HepG2 (cell line): ENCODE data around the gene SURF2. TPM values are rescaled to one million over a fixed set of nuclear protein-coding genes. Genes with fewer than 3 reads are reported as not detected.

Source experiments
- ARNT2 ChIP-seq: sonication (generic); formaldehyde crosslinking; IDR thresholded peaks from 2 replicates; pipeline ENCODE4 v1.8.0; 2022; ENCODE audit warnings: mild to moderate bottlenecking, low read depth, missing genetic modification reagents, moderate library complexity
- CHCHD3 ChIP-seq: sonication (generic); formaldehyde crosslinking; IDR thresholded peaks from 2 replicates; pipeline ENCODE4 v1.8.0; 2022; ENCODE audit warnings: mild to moderate bottlenecking, missing genetic modification reagents, moderate library complexity
- FLYWCH1 ChIP-seq: sonication (generic); formaldehyde crosslinking; IDR thresholded peaks from 2 replicates; pipeline ENCODE4 v1.8.1; 2023; ENCODE audit warnings: mild to moderate bottlenecking, missing genetic modification reagents
- HDAC1 ChIP-seq: sonication (generic); formaldehyde crosslinking; IDR thresholded peaks from 2 replicates; pipeline ENCODE4 v1.5.1; 2020; ENCODE audit warnings: mild to moderate bottlenecking, missing genetic modification reagents
- JUN ChIP-seq: sonication (generic); formaldehyde crosslinking; IDR thresholded peaks from 2 replicates; pipeline ENCODE4 v1.4.0; 2020; ENCODE audit warnings: mild to moderate bottlenecking, missing genetic modification reagents
- KDM5B ChIP-seq: sonication (generic); formaldehyde crosslinking; IDR thresholded peaks from 2 replicates; pipeline ENCODE4 v1.4.0; 2020; ENCODE audit warnings: missing genetic modification reagents, mild to moderate bottlenecking, borderline replicate concordance
- KMT2B ChIP-seq: IDR thresholded peaks from 2 replicates; pipeline ENCODE4 v1.6.1; 2016; ENCODE audit warnings: missing genetic modification reagents, missing compliant biosample characterization
- MAF1 ChIP-seq: sonication (generic); formaldehyde crosslinking; IDR thresholded peaks from 2 replicates; pipeline ENCODE4 v1.5.0; 2020; ENCODE audit warnings: missing genetic modification reagents, borderline replicate concordance
- NR2C2 ChIP-seq: sonication (generic); formaldehyde crosslinking; IDR thresholded peaks from 2 replicates; pipeline ENCODE4 v1.4.0; 2020; ENCODE audit warnings: missing genetic modification reagents, mild to moderate bottlenecking, moderate library complexity, borderline replicate concordance
- SMC3 ChIP-seq: IDR thresholded peaks from 2 replicates; pipeline ENCODE4 v1.6.1; 2011; ENCODE audit warnings: low read length, improper control_type of control experiment
- SNAI1 ChIP-seq: sonication (generic); formaldehyde crosslinking; IDR thresholded peaks from 2 replicates; pipeline ENCODE4 v1.5.0; 2020; ENCODE audit warnings: mild to moderate bottlenecking, missing genetic modification reagents, borderline replicate concordance
- SP2 ChIP-seq: sonication (generic); formaldehyde crosslinking; IDR thresholded peaks from 2 replicates; pipeline ENCODE4 v1.5.1; 2020; ENCODE audit warnings: mild to moderate bottlenecking, missing genetic modification reagents
- SPEN ChIP-seq: sonication (generic); formaldehyde crosslinking; IDR thresholded peaks from 2 replicates; pipeline ENCODE4 v1.5.1; 2020; ENCODE audit warnings: low read depth, mild to moderate bottlenecking, missing genetic modification reagents
- ZNF331 ChIP-seq: sonication (generic); formaldehyde crosslinking; IDR thresholded peaks from 2 replicates; pipeline ENCODE4 v1.4.0; 2020; ENCODE audit warnings: missing genetic modification reagents
- ZNF619 ChIP-seq: sonication (generic); formaldehyde crosslinking; IDR thresholded peaks from 2 replicates; pipeline ENCODE4 v1.4.0; 2020; ENCODE audit warnings: mild to moderate bottlenecking, missing genetic modification reagents
- ZNF674 ChIP-seq: sonication (generic); formaldehyde crosslinking; IDR thresholded peaks from 2 replicates; pipeline ENCODE4 v1.5.0; 2020; ENCODE audit warnings: low read depth, mild to moderate bottlenecking, missing genetic modification reagents
- ZNF788 ChIP-seq: sonication (generic); formaldehyde crosslinking; IDR thresholded peaks from 2 replicates; pipeline ENCODE4 v1.5.0; 2020; ENCODE audit warnings: mild to moderate bottlenecking, missing genetic modification reagents, borderline replicate concordance
- ZNF850 ChIP-seq: sonication (generic); formaldehyde crosslinking; conservative IDR thresholded peaks from 2 replicates; pipeline ENCODE4 v1.9.0; 2021; ENCODE audit warnings: mild to moderate bottlenecking, missing genetic modification reagents
- polyA plus RNA-seq, 8 experiments: library from polyadenylated mRNA; depleted of rRNA in 3 of 8; stranded (reverse) in 7 of 8; unstranded in 1 of 8; fragments of >200 nt; fragmentation: Illumina TruSeq in 4 of 8; extraction: Trizol in 4 of 8; gene quantifications; 2 replicates each; pipeline versions ENCODE4 v1.2.1 to v1.2.3, GENCODE V29; 2011 to 2016; ENCODE audit warnings: low read depth in 4 of 8, missing spikeins in 1 of 8, mixed read lengths in 1 of 8; ENCODE audit not compliant: insufficient read depth in 1 of 8
- total RNA-seq, 5 experiments: library from RNA; depleted of rRNA; stranded (reverse); fragments of >200 nt; fragmentation: Illumina TruSeq; extraction: Trizol; gene quantifications; 2 replicates each; pipeline ENCODE4 v1.2.3, GENCODE V29; 2016; ENCODE audit warnings: low read depth in 1 of 5
- TF ChIP-seq, protein P1 (sequence below): sonication (generic); formaldehyde crosslinking; conservative IDR thresholded peaks from 2 replicates; pipeline ENCODE4 v1.8.1; 2023; ENCODE audit warnings: missing genetic modification reagents
- TF ChIP-seq, protein P2 (sequence below): sonication (generic); formaldehyde crosslinking; IDR thresholded peaks from 2 replicates; pipeline ENCODE4 v1.9.0; 2021; ENCODE audit warnings: missing genetic modification reagents, borderline replicate concordance
- TF ChIP-seq, protein P3 (sequence below): sonication (generic); formaldehyde crosslinking; IDR thresholded peaks from 2 replicates; pipeline ENCODE4 v1.9.0; 2021; ENCODE audit warnings: missing genetic modification reagents, borderline replicate concordance

SURF2 gene
- total and polyA plus RNA-seq, 2 of the 13 experiments (the other 11 are each of a cell fraction or from before 2014, with no cell fraction given), result 6.3 to 13.6 TPM

DNA sequence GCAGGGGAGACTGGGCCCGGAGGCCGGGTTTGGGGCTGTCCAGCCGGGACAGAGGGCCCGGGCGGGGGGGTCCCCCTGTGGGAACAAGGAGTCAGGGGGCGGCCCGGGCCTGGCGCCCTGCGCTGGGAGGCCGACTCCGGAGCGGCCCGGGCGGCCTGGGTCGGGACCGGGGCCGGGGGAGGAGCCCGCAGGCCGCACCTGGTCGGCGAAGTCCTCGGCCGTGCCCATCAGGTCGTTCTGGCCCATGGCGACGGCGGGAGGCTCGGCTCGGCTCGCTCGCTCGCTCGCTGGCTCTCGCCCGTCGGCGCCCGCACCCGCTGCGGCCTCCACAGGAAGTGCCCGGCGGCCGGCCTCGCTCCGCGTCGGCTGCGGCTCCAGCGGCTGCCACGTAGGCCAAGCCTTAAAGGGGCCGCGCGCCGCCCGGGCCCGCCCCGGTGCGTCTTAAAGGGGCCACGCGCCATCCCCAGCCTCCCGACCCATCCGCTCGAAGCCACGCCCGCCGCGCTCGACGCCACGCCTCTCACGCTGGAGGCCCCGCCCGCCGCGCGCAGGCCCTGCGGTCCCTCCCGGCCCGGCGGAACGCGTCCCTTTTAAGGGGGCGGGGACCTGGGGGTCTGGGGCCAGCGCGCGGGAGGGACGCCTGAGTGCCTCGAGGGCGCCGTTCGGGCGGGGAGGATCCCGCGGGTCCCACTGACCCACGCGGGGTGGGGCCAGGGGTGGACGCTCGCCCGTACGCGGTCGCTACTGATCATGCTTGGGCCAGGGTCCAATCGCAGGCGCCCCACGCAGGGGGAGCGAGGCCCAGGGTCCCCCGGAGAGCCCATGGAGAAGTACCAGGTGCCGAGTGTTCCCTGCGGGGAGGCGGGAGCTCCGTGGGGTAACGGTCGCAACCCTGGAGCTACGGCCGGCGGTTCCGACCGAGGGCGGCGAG lies 19.6 kb downstream of the SURF2 start, which contains the start of the genes STKLD1 and SURF4 (continued):
- no peak for TF ChIP-seq FLYWCH1 (CRISPR knock-in tag)
- TF ChIP-seq, protein P1, sequence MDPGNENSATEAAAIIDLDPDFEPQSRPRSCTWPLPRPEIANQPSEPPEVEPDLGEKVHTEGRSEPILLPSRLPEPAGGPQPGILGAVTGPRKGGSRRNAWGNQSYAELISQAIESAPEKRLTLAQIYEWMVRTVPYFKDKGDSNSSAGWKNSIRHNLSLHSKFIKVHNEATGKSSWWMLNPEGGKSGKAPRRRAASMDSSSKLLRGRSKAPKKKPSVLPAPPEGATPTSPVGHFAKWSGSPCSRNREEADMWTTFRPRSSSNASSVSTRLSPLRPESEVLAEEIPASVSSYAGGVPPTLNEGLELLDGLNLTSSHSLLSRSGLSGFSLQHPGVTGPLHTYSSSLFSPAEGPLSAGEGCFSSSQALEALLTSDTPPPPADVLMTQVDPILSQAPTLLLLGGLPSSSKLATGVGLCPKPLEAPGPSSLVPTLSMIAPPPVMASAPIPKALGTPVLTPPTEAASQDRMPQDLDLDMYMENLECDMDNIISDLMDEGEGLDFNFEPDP, result 0 out of 2 replicates have a peak, but pooled peaks have one; percentile 12
- TF ChIP-seq ZNF331, result peak; percentile 38; the same call in 1 of the 2 replicates
- TF ChIP-seq ZNF674 (CRISPR knock-in tag), result 0 out of 2 replicates have a peak, but pooled peaks have one; percentile 35
- TF ChIP-seq SPEN (CRISPR knock-in tag), result peak; percentile 76
- TF ChIP-seq, protein P2, sequence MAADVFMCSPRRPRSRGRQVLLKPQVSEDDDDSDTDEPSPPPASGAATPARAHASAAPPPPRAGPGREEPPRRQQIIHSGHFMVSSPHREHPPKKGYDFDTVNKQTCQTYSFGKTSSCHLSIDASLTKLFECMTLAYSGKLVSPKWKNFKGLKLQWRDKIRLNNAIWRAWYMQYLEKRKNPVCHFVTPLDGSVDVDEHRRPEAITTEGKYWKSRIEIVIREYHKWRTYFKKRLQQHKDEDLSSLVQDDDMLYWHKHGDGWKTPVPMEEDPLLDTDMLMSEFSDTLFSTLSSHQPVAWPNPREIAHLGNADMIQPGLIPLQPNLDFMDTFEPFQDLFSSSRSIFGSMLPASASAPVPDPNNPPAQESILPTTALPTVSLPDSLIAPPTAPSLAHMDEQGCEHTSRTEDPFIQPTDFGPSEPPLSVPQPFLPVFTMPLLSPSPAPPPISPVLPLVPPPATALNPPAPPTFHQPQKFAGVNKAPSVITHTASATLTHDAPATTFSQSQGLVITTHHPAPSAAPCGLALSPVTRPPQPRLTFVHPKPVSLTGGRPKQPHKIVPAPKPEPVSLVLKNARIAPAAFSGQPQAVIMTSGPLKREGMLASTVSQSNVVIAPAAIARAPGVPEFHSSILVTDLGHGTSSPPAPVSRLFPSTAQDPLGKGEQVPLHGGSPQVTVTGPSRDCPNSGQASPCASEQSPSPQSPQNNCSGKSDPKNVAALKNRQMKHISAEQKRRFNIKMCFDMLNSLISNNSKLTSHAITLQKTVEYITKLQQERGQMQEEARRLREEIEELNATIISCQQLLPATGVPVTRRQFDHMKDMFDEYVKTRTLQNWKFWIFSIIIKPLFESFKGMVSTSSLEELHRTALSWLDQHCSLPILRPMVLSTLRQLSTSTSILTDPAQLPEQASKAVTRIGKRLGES (CRISPR knock-in tag), result 0 out of 2 replicates have a peak, but pooled peaks have one; percentile 51
- TF ChIP-seq SMC3, result no peak
- TF ChIP-seq ARNT2, result peak; percentile 90; the same call in 1 of the 2 replicates
- TF ChIP-seq MAF1, result 0 out of 2 replicates have a peak, but pooled peaks have one; percentile 16
- peak; percentile 63; the same call in 1 of the 2 replicates for TF ChIP-seq KDM5B (CRISPR knock-in tag)
- TF ChIP-seq ZNF850 (CRISPR knock-in tag), result 0 out of 2 replicates have a peak, but pooled peaks have one; percentile 51
- 0 out of 2 replicates have a peak, but pooled peaks have one; percentile 6 for TF ChIP-seq KMT2B (CRISPR knock-in tag)
- TF ChIP-seq ZNF619, result 0 out of 2 replicates have a peak, but pooled peaks have one; percentile 43
- peak; percentile 69; the same call in 1 of the 2 replicates for TF ChIP-seq CHCHD3
- TF ChIP-seq, protein P3, sequence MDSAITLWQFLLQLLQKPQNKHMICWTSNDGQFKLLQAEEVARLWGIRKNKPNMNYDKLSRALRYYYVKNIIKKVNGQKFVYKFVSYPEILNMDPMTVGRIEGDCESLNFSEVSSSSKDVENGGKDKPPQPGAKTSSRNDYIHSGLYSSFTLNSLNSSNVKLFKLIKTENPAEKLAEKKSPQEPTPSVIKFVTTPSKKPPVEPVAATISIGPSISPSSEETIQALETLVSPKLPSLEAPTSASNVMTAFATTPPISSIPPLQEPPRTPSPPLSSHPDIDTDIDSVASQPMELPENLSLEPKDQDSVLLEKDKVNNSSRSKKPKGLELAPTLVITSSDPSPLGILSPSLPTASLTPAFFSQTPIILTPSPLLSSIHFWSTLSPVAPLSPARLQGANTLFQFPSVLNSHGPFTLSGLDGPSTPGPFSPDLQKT (CRISPR knock-in tag), result no peak
- peak; percentile 17; the same call in 1 of the 2 replicates for TF ChIP-seq ZNF788 (CRISPR knock-in tag)
- TF ChIP-seq JUN (CRISPR knock-in tag), result no peak
- TF ChIP-seq NR2C2 (CRISPR knock-in tag), result peak; percentile 54; the same call in 1 of the 2 replicates
- no peak for TF ChIP-seq SNAI1 (CRISPR knock-in tag)
- TF ChIP-seq SP2 (CRISPR knock-in tag), result no peak
- TF ChIP-seq HDAC1 (CRISPR knock-in tag), result peak; percentile 56
